NCI-H524 (cell line): ENCODE results near the gene KCNN2.

Experiments
- DNase-seq, 2 experiments: peaks; one replicate each; lab custom pipeline; 2025; lab: John Stamatoyannopoulos, UW

KCNN2 gene

GRCh38 chr5:114362977-114363761, 1.3 kb downstream of the KCNN2 start:
- DNase-seq = peak; percentile 6 to 12

- DNase-seq = peak in 1 of 2 experiments; percentile 3
These were observed 2.0 kb downstream of the KCNN2 start for GRCh38 chr5:114363837-114364236.

- DNase-seq = no peak
These were observed 5.2 kb downstream of the KCNN2 start for GRCh38 chr5:114367029-114367428.

- no peak for DNase-seq
These were observed 8.0 kb downstream of the KCNN2 start for GRCh38 chr5:114369680-114370417.

- DNase-seq = peak in 1 of 2 experiments; percentile 51
These were observed 15.4 kb downstream of the KCNN2 start for GRCh38 chr5:114377050-114377844.

GRCh38 chr5:114377946-114378345, 16.1 kb downstream of the KCNN2 start:
- DNase-seq = no peak

- DNase-seq = no peak
These were observed 18.9 kb downstream of the KCNN2 start for GRCh38 chr5:114380721-114381120.

- no peak for DNase-seq
These were observed 25.6 kb downstream of the KCNN2 start for GRCh38 chr5:114387433-114387832.

GRCh38 chr5:114390431-114390830, 28.6 kb downstream of the KCNN2 start:
- DNase-seq = no peak

- no peak for DNase-seq
These were observed 29.5 kb downstream of the KCNN2 start for GRCh38 chr5:114391321-114391720.

GRCh38 chr5:114393159-114393558, 31.3 kb downstream of the KCNN2 start:
- no peak for DNase-seq

- DNase-seq = no peak
These were observed 40.3 kb downstream of the KCNN2 start for GRCh38 chr5:114402206-114402605.

GRCh38 chr5:114407783-114408182, 45.9 kb downstream of the KCNN2 start:
- DNase-seq = no peak

GRCh38 chr5:114408847-114409246, 47.0 kb downstream of the KCNN2 start:
- DNase-seq = no peak

- DNase-seq = no peak
These were observed 49.6 kb downstream of the KCNN2 start for GRCh38 chr5:114411380-114411931.

GRCh38 chr5:114412510-114413171, 50.8 kb downstream of the KCNN2 start:
- DNase-seq = no peak

- peak in 1 of 2 experiments; percentile 6 for DNase-seq
These were observed 53.9 kb downstream of the KCNN2 start for GRCh38 chr5:114415760-114416159.

GRCh38 chr5:114416254-114416653, 54.4 kb downstream of the KCNN2 start:
- no peak for DNase-seq

GRCh38 chr5:114417519-114417918, 55.6 kb downstream of the KCNN2 start:
- no peak for DNase-seq

GRCh38 chr5:114418176-114419066, 56.6 kb downstream of the KCNN2 start:
- peak in 1 of 2 experiments; percentile 9 for DNase-seq

- DNase-seq = no peak
These were observed 57.2 kb downstream of the KCNN2 start for GRCh38 chr5:114419067-114419388.
